ENCODE measurements around the gene TMPRSS3.

Gene TMPRSS3

GRCh38 chr21:42338729-42339715 is 56.8 kb downstream of the TMPRSS3 start:
- in situ Hi-C loops (cut with MboI; ENCODE audit: low sequenced_read_pairs): no loop called here

GRCh38 chr21:42337830-42338728 is 57.8 kb downstream of the TMPRSS3 start:
- in situ Hi-C loops (cut with MboI; ENCODE audit: low sequenced_read_pairs): no loop called here

DNA sequence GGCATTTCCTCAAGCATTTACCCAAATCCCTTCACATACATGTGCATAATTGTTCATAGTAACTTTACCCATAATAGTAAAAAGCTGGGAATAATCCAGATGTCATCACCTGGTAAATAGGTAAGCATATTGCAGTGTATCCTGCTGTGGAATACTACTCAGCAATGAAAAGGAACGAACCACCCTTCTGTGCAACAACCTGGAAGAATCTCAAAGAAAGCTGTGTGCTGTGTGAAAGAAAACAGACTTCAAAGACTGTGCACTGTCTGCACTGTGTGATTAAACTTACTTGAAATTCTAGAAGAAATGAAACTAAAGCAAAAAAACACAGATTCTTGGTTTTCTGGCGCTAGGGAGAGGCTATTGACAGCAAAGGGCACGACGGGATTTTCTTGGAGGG is 58.6 kb downstream of the TMPRSS3 start:
- in situ Hi-C loops (cut with MboI; ENCODE audit: low sequenced_read_pairs): no loop called here

GRCh38 chr21:42336054-42336453 is 59.8 kb downstream of the TMPRSS3 start:
- in situ Hi-C loops (cut with MboI; ENCODE audit: low sequenced_read_pairs): no loop called here

GRCh38 chr21:42332557-42333317 is 63.1 kb downstream of the TMPRSS3 start:
- in situ Hi-C loops (cut with MboI; ENCODE audit: low sequenced_read_pairs): no loop called here

GRCh38 chr21:42331660-42332059 is 64.2 kb downstream of the TMPRSS3 start:
- in situ Hi-C loops (cut with MboI; ENCODE audit: low sequenced_read_pairs): no loop called here

- in situ Hi-C loops (cut with MboI; ENCODE audit: low sequenced_read_pairs): no loop called here
Observed at GRCh38 chr21:42330380-42331371, 65.2 kb downstream of the TMPRSS3 start.

DNA sequence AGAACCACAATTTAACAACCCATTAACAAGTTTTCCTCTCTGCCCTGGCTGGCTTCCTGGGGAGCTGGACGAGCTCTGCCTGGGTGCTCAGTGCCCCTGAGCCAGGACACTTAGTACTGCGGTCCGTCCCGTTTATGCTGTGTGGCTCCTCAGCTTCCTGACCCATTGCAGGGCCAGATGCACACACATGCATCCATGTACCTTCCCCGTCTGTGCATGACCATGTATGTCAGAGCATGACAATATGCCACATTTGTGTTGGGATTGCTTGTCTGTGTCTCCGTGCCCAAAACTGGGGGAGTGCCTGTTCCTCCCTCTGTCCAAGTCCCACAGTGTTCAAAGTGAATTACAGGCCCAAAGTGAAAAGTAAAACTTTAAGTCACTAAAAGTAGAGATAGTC is 71.0 kb downstream of the TMPRSS3 start:
- in situ Hi-C loops (cut with MboI; ENCODE audit: low sequenced_read_pairs): no loop called here
